Astrocyte of the spinal cord (primary cell): ENCODE measurements around the gene HMGCS2.
A peak's percentile ranks its signal among the peaks of the same experiment; 100 is the strongest.

Experiments
- DNase-seq: peaks from one replicate; pipeline ENCODE4 v3.0.0; 2011; ENCODE audit warnings: low read depth, low spot score
- H3K4me3 ChIP-seq: 2 replicates; pipeline ENCODE4 v1.5.1; 2011; ENCODE audit warnings: low read depth, mild to moderate bottlenecking, low read length, moderate library complexity
- CTCF ChIP-seq: IDR thresholded peaks from 2 replicates; pipeline ENCODE4 v1.5.1; 2012; ENCODE audit warnings: low read depth, mild to moderate bottlenecking, low read length, inconsistent platforms
- in situ Hi-C: cut with HindIII; loops from 2 replicates; pipeline ENCODE4 v1.10.0; 2017; ENCODE audit warnings: low sequenced_read_pairs

HMGCS2 gene

GRCh38 chr1:119742202-119742601, 26.5 kb downstream of the HMGCS2 start:
- in situ Hi-C loops, result no loop called here
- DNase-seq, result no peak
- no peak overlapping the region for H3K4me3 ChIP-seq
- no peak for TF ChIP-seq CTCF

- TF ChIP-seq CTCF, result no peak
- no peak overlapping the region for H3K4me3 ChIP-seq
- in situ Hi-C loops, result no loop called here
- no peak for DNase-seq
Measured at GRCh38 chr1:119740896-119741780, 27.6 kb downstream of the HMGCS2 start.

- no peak for DNase-seq
- TF ChIP-seq CTCF, result no peak
- H3K4me3 ChIP-seq, result no peak overlapping the region
- in situ Hi-C loops, result no loop called here
Measured at GRCh38 chr1:119740261-119740660, 28.4 kb downstream of the HMGCS2 start.

- no peak overlapping the region for H3K4me3 ChIP-seq
- no peak for TF ChIP-seq CTCF
- no peak for DNase-seq
- in situ Hi-C loops, result no loop called here
Measured at GRCh38 chr1:119739150-119739549, 29.6 kb downstream of the HMGCS2 start.

- H3K4me3 ChIP-seq, result no peak overlapping the region
- in situ Hi-C loops, result no loop called here
- no peak for TF ChIP-seq CTCF
- no peak for DNase-seq
Measured at GRCh38 chr1:119738100-119738720, 30.5 kb downstream of the HMGCS2 start.

- in situ Hi-C loops, result no loop called here
- no peak overlapping the region for H3K4me3 ChIP-seq
- DNase-seq, result peak; percentile 20
- no peak for TF ChIP-seq CTCF
Measured at GRCh38 chr1:119737040-119737682, 31.5 kb downstream of the HMGCS2 start.
